NCI-H1105 treated with DMSO at 0.1 percent for 48 hours (cell line): Measurements from ENCODE around the gene GPM6B.
"Not testable (repeated sequence)": the region's sequence is repeated elsewhere in the genome, so short reads cannot be mapped to it uniquely, and the experiment has no call there.

Experiments
- DNase-seq: peaks from one replicate; lab custom pipeline; 2025; lab: John Stamatoyannopoulos, UW

GPM6B gene

DNA sequence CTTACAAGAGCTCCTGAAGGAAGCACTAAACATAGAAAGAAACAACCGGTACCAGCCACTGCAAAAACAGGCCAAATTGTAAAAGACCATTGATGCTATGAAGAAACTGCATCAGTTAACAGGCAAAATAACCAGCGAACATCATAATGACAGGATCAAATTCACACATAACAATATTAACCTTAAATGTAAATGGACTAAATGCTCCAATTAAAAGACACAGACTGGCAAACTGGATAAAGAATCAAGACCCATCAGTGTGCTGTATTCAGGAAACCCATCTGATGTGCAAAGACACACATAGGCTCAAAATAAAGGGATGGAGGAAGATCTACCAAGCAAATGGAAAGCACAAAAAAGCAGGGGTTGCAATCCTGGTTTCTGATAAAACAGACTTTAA is 90.3 kb downstream of the GPM6B start:
- not testable (repeated sequence) for DNase-seq

DNA sequence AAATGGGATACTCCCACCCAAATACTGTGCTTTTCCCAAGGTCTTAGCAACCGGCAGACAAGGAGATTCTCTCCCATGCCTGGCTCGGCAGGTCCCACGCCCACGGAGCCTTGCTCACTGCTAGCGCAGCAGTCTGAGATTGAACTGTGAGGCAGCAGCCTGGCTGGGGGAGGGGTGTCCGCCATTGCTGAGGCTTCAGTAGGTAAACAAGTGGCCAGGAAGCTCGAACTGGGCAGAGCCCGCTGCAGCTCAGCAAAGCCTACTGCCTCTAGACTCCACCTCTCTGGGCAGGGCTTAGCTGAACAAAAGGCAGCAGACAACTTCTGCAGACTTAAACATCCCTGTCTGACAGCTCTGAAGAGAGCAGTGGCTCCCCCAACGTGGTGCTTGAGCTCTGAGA is 92.0 kb downstream of the GPM6B start:
- not testable (repeated sequence) for DNase-seq

DNA sequence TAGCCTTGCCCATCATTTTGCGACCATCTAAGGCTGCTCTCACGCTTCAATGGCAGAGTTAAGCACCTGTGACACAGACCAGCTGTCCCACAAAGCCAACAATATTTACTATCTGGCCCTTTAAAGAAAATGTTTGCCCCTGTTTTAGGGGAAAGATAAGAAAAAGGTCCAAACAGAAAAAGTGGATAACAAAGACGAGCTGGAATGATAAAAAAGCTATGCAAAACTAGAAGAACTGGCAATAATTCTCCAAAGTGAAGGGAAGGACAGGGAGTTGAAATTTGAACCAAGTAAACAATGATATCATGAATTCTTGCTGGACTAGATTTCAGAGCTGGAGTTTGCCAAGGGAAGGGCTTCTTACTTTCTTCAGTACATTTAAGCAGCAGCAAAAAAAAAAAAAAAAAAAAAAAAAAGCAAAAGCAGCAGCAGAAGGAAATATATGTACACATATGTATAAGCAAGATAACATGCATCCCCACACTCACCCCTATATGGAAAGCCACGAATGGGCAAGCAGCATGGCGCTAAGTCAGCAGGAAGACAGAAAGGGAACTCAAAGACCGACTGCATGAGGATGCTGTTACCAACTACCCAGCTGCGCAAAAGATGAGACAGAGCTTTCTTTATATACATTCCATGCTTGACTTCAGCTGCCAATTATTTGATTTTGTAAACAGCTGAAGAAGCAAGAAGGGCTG is 94.9 kb downstream of the GPM6B start:
- peak; percentile 3 for DNase-seq

DNA sequence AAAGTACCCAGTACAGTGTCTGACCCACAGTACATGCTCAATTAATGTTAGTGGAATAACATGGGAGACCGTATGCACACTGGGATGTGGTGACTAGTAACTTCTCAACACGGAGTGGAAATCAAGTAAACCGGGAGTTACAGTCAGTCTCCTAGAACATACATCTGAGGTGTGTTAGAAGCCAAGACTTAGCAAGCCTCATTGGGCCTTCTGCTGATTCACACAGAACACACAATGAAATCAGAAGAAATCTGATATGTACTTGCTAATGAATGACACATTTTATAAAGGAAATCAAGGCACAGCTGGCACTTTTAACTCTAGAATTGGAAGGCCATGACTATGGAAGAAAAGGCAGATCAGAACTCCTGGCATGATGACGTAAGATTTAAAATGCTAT is 95.5 kb downstream of the GPM6B start:
- no peak for DNase-seq
